ENCODE measurements around the gene NOVA2. TPM values are rescaled to one million over a fixed set of nuclear protein-coding genes. Genes with fewer than 3 reads are reported as not detected.

Gene NOVA2
- total and polyA plus RNA-seq, 2 donors from 2014 or later: 0.95 to 8.5 TPM

DNA sequence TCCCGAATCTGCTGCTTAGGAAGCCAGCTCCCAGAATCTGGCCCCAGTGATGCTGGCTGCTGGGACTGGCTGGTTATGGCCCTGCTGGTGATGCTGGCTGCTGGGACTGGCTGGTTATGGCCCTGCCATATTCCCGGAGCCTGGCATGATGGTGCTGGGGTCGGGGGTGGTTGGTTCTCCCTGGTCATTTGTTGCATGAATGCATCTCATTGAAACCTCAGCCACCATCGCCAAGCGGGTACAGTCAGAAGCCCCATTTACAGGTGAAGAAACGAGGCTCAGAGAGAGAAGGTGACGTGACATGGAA is 47.1 kb upstream of the NOVA2 start:
- no peak for FAIRE-seq

GRCh38 chr19:46019270-46019669 is 45.6 kb upstream of the NOVA2 start:
- no peaks in the 10 kb centered on the region for H3K36me3 ChIP-seq (ENCODE audit: control insufficient read depth in 2 of 3, insufficient read depth in 3 of 3, low read length in 3 of 3)
- H3K9ac ChIP-seq (ENCODE audit: low read length in 3 of 3): no peak overlapping the region
- peaks cover 0 to 16% (median 0%) of the 10 kb centered on the region in 3 donors for H3K4me1 ChIP-seq (ENCODE audit: control insufficient read depth in 2 of 3, insufficient read depth in 2 of 3, low read depth in 1 of 3, low read length in 3 of 3)
- no peak overlapping the region for H3K27ac ChIP-seq (ENCODE audit: low read depth in 2 of 2, low read length in 2 of 2)
- intact Hi-C loops (cut with DNase I): no loop called here
- H3K27me3 ChIP-seq (ENCODE audit: control insufficient read depth, insufficient read depth, low read length): peaks cover 7% of the 10 kb centered on the region
- TF ChIP-seq, protein P1, sequence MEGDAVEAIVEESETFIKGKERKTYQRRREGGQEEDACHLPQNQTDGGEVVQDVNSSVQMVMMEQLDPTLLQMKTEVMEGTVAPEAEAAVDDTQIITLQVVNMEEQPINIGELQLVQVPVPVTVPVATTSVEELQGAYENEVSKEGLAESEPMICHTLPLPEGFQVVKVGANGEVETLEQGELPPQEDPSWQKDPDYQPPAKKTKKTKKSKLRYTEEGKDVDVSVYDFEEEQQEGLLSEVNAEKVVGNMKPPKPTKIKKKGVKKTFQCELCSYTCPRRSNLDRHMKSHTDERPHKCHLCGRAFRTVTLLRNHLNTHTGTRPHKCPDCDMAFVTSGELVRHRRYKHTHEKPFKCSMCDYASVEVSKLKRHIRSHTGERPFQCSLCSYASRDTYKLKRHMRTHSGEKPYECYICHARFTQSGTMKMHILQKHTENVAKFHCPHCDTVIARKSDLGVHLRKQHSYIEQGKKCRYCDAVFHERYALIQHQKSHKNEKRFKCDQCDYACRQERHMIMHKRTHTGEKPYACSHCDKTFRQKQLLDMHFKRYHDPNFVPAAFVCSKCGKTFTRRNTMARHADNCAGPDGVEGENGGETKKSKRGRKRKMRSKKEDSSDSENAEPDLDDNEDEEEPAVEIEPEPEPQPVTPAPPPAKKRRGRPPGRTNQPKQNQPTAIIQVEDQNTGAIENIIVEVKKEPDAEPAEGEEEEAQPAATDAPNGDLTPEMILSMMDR (IDR thresholded peaks at IDR 0.05; ENCODE audit: borderline replicate concordance, extremely low read depth, insufficient read depth): no peak
- no peak overlapping the region for H3K4me3 ChIP-seq (ENCODE audit: low read length in 3 of 3)
- no peaks in the 10 kb centered on the region for H3K9me3 ChIP-seq (ENCODE audit: control insufficient read depth in 2 of 3, insufficient read depth in 1 of 3, low read length in 3 of 3)
- FAIRE-seq (no peak), DNase-seq (peak in 1 of 5 donors; percentile 58)

More for the DNA sequence above, 47.1 kb upstream of the NOVA2 start:
- Histone ChIP-seq H3K27ac (ENCODE audit: low read depth in 2 of 2, low read length in 2 of 2) (no peak overlapping the region), H3K27me3 (ENCODE audit: control insufficient read depth, insufficient read depth, low read length) (peaks cover under 1% of the 10 kb centered on the region), H3K4me1 (ENCODE audit: control insufficient read depth in 2 of 3, insufficient read depth in 2 of 3, low read depth in 1 of 3, low read length in 3 of 3) (peaks cover 0 to 6% (median 0%) of the 10 kb centered on the region in 3 donors), H3K9ac (ENCODE audit: low read length in 3 of 3) (no peak overlapping the region), H3K9me3 (ENCODE audit: control insufficient read depth in 2 of 3, insufficient read depth in 1 of 3, low read length in 3 of 3) (no peaks in the 10 kb centered on the region), H3K36me3 (ENCODE audit: control insufficient read depth in 2 of 3, insufficient read depth in 3 of 3, low read length in 3 of 3) (no peaks in the 10 kb centered on the region), H3K4me3 (ENCODE audit: low read length in 3 of 3) (no peak overlapping the region)
- intact Hi-C loops (cut with DNase I): loop anchor here (10.0 kb wide), 1 partner anchor 244 kb away; no protein-coding TSS in a partner anchor
- TF ChIP-seq, protein P1 (IDR thresholded peaks at IDR 0.05; ENCODE audit: borderline replicate concordance, extremely low read depth, insufficient read depth): no peak
- no peak for DNase-seq

GRCh38 chr19:46018729-46019251 is 45.1 kb upstream of the NOVA2 start:
- FAIRE-seq (no peak), DNase-seq (peak in 1 of 5 donors; percentile 65)
- Histone ChIP-seq H3K4me1 (ENCODE audit: control insufficient read depth in 2 of 3, insufficient read depth in 2 of 3, low read depth in 1 of 3, low read length in 3 of 3) (peaks cover 0 to 16% (median 0%) of the 10 kb centered on the region in 3 donors), H3K36me3 (ENCODE audit: control insufficient read depth in 2 of 3, insufficient read depth in 3 of 3, low read length in 3 of 3) (no peaks in the 10 kb centered on the region), H3K9me3 (ENCODE audit: control insufficient read depth in 2 of 3, insufficient read depth in 1 of 3, low read length in 3 of 3) (no peaks in the 10 kb centered on the region), H3K27me3 (ENCODE audit: control insufficient read depth, insufficient read depth, low read length) (peaks cover 7% of the 10 kb centered on the region), H3K27ac (ENCODE audit: low read depth in 2 of 2, low read length in 2 of 2) (no peak overlapping the region), H3K4me3 (ENCODE audit: low read length in 3 of 3) (no peak overlapping the region), H3K9ac (ENCODE audit: low read length in 3 of 3) (no peak overlapping the region)
- TF ChIP-seq, protein P1 (IDR thresholded peaks at IDR 0.05; ENCODE audit: borderline replicate concordance, extremely low read depth, insufficient read depth): no peak
- intact Hi-C loops (cut with DNase I): no loop called here
